A549 treated with DMSO at 1 μM for 4 hours (cell line): ENCODE data around the gene AP1M2. TPM values are rescaled to one million over a fixed set of nuclear protein-coding genes. Genes with fewer than 3 reads are reported as not detected.

Source experiments
- total RNA-seq: library from RNA; stranded (reverse); fragments of 200-300 nt; extraction: Qiagen RNA extraction; gene quantifications from 5 replicates; pipeline ENCODE4 v1.2.3, GENCODE V29; 2022; ENCODE audit warnings: low read depth

AP1M2 gene
- total RNA-seq: 36.2 to 50.7 TPM (median 39.6 TPM) in 5 replicates

DNA sequence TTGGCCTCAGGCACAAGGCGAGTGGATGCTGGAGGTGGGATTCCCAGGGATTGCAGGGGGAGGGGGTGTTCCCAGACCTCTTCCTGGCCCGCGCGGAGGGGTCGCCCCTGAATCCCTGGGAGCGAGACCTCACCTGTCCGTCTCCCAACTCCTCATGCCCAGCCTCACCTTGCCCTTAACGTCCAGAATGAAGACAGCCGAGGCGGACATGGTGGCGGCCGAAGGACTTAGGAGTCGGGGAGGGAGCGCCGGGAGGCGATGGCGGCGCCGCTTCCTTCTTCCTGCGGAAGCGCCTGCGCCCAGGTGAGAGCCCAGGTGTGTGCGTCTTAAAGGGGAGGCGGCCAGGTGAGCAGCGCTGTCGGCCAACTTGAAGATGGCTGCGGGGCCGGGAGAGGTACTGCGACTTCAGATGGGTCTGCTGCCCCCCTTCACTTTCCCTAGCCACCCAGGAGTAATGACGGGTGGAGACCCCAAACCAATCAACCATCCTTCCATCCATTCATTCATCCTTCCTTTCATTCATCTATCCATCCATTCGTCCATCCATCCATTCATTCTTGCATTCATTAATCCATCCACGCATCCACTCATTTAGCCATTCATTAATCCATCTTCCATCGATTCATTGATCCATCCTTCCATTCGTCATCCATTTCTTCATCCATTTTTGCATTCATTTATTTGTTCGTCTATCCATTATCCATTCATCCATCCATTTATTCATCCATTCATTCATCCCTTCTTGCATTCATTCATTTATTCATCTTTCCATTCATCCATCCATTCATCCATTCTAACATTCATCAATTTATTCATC, at the start of gene AP1M2:
AP1M2 (minus strand) TSS at position 291 of the 817 bp plus-strand sequence; CDS start at position 210, 81 bp downstream.

DNA sequence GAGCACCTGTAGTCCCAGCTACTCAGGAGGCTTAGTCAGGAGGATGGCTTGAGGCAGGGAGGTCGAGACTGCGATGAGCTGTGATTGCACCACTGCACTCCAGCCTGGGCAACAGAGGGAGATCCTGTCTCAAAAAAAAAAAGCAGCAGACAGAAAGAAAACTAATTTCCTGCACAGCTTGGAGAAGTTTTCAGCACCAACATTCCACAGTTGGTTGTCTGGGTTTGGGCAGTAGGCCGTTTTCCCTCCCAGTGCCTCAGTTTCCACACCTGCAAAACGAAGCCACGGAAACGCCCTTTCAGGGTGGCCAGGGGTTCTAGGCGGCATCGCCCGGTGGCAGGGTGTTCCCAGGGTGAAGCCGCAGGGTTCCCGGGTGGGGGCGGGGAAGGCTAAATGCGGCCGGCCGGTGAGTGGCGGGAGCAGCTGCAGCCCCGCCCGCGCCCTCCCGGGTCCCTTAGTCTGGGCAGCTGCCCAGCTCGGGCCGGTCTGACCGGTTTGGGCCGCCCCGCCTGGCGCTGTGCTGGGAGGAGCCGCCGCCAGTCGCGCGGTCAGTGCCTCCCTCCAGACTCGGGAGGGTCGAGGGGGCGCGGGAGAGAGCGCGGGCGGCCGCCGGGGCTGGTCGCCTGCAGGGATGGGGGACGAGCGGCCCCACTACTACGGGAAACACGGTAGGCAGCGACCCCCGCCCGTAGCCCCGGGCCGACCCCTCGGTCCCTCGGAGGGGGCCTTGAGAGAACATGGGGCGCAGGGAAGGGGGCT, 38.1 kb upstream of the AP1M2 start, which contains the start of gene SLC44A2:
SLC44A2 (plus strand) TSS at position 551 of the 759 bp plus-strand sequence; CDS start at position 632, 81 bp downstream.

DNA sequence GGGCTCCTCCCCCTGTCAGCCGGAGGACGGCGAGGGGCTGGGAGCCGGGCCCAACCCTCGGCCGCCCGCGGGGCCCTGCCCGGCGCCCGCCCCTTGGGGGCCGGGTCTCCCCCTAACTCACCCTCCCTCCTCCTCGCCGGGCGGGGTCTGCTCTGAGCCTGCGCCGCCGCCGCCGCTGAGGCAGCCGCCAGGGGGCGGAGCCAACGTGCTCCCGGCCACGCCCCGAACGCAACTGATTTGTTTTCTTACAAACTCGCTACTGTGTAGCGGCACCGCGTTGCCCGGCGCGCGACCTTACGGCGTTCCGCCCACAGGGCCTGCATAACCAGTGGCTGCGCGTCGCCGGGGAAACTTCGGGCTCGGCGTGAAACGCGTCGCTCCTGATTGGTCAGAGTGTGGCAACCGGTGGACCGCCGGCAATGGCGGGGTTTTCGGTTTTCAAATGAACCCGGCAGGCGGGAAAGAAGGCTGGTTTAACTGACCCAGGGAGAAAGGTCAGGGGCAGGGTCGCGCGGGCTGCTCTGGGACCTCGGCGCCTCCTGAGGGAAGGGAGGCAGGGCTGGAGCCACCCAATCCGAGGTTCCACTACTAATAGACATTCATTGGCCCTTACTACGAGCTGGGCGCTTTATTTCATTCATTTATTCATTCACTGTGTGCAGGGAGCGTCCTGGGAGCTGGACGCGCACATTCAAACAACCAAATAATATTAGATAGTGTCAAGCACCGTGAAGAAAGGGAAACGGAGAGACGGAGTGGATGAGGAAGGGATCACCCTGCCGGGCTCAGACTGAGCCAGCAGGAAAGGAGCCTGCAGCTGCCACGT, 18.1 kb downstream of the AP1M2 start, which contains the start of gene CDKN2D:
CDKN2D (minus strand) TSS at position 154 of the 826 bp plus-strand sequence. CDS start 326 bp downstream, outside the sequence.

DNA sequence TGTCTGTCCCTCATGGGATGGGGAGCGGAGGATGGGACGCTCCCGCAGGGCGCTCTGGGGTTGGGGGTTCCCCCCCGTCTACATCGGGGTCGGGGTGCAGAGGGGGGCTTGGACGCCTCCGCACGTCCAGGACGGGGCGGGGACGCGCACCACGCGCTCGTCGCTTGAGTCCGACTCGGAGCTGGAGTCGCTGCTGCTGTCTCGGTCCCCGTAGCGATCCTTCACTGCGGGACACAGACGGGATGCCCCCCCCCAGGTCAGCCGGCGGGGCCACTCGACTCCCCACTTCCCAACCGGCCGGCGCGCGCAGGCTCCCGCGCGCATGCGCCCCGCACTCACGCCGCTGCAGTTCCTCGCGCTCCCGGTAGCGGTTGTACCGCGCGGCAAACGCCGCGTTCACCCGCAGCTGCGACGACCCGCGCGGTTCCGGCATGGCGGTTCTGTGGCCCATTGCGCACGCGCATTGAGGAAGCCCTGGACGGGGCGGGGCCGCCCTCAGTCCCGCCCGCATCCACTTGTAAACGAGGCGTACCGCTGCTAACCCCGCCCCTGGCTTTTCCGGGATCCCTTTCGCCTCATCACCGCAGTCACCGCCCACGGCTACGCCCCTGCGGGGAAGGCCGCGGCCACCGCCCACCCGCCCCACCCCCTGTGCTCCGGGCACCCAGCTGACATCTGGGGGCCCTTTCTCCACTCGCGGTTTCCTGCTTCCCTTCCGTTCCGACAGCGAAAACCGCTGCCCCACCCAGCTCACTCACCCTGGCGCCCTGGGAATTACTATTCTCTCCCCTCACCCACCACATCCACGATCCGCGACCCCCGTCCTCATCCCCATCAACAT, 21.3 kb downstream of the AP1M2 start, which contains the start of gene KRI1:
KRI1 (minus strand) TSS at position 444 of the 841 bp plus-strand sequence; CDS start at position 433, 11 bp downstream.

DNA sequence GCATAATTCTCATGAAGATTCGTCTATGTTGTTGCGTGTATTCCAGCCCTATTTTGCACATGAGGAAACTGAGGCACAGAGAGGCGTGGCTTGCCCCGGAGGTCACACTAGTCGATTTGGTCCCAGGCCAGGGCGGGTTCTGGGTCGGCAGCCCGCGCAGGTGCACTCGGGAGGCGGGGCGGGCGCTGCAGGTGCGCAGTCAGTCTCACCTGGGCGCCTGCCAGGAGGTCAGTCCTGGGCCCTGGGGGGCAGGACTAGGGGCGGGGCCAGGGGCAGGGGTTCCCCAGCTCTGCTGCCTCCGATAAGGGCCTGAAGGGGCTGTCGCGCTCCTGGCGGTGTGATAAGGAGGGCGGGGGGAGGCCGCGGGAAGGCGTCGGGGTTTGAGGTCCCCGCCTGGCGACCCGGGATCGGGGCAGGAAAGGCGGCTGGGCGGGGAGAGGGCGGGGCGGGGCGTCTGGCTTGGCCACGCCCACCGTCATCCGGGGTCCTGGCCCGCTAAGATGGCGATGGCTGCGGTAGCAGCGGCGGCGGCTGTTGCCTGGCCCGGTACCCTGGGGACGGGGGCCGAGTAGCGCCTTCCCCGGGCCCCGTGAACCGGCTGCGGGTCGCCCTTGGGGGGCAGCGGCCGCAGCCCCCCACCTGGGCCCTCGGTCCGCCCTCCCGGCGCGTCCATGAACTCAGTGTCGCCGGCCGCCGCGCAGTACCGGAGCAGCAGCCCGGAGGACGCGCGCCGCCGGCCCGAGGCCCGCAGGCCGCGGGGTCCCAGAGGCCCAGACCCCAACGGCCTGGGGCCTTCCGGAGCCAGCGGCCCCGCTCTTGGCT, 43.5 kb downstream of the AP1M2 start, which contains the start of gene ATG4D:
ATG4D (plus strand) TSS at position 485 of the 822 bp plus-strand sequence; CDS start at position 672, 187 bp downstream.

Other genes starting within 250 kb of the AP1M2 start
- 5.6 to 10.2 TPM (median 8.8 TPM) in 5 replicates for gene ICAM3, start 247.7 kb downstream of the AP1M2 start, total RNA-seq
- gene TYK2, start 206.7 kb downstream of the AP1M2 start, total RNA-seq: 32.6 to 51.3 TPM (median 48.2 TPM) in 5 replicates
- gene CDC37, start 183.8 kb downstream of the AP1M2 start, total RNA-seq: 174 to 204 TPM (median 177 TPM) in 5 replicates
- 4.3 to 6.4 TPM (median 5.1 TPM) in 5 replicates for gene PDE4A, start 166.8 kb downstream of the AP1M2 start, total RNA-seq
- 59.7 to 76.3 TPM (median 65.5 TPM) in 5 replicates for gene KEAP1, start 84.0 kb downstream of the AP1M2 start, total RNA-seq
- gene S1PR5, start 69.9 kb downstream of the AP1M2 start, total RNA-seq: 2.1 to 2.9 TPM (median 2.6 TPM) in 5 replicates
- 19.2 to 23.6 TPM (median 22.5 TPM) in 5 replicates for gene ATG4D, start 43.4 kb downstream of the AP1M2 start, total RNA-seq
- 17.0 to 19.8 TPM (median 17.8 TPM) in 5 replicates for gene KRI1, start 21.3 kb downstream of the AP1M2 start, total RNA-seq
- 4.6 to 5.4 TPM (median 5.0 TPM) in 5 replicates for gene CDKN2D, start 18.3 kb downstream of the AP1M2 start, total RNA-seq
- 5.4 to 8.1 TPM (median 6.6 TPM) in 5 replicates for gene SLC44A2, start 38.2 kb upstream of the AP1M2 start, total RNA-seq
- 169 to 194 TPM (median 184 TPM) in 5 replicates for gene ILF3, start 67.0 kb upstream of the AP1M2 start, total RNA-seq
- 30.4 to 37.4 TPM (median 33.7 TPM) in 5 replicates for gene QTRT1, start 114.1 kb upstream of the AP1M2 start, total RNA-seq
- 44.3 to 59.1 TPM (median 54.4 TPM) in 5 replicates for gene DNM2, start 130.8 kb upstream of the AP1M2 start, total RNA-seq
- gene TMED1, start 248.9 kb upstream of the AP1M2 start, total RNA-seq: 25.2 to 30.2 TPM (median 28.9 TPM) in 5 replicates